AG20443 (cell line): ENCODE measurements around the gene IL11.

Experiments
- DNase-seq: peaks from one replicate; pipeline ENCODE4 v3.0.0; 2012; ENCODE audit warnings: low spot score, mixed read lengths

Gene IL11

DNA sequence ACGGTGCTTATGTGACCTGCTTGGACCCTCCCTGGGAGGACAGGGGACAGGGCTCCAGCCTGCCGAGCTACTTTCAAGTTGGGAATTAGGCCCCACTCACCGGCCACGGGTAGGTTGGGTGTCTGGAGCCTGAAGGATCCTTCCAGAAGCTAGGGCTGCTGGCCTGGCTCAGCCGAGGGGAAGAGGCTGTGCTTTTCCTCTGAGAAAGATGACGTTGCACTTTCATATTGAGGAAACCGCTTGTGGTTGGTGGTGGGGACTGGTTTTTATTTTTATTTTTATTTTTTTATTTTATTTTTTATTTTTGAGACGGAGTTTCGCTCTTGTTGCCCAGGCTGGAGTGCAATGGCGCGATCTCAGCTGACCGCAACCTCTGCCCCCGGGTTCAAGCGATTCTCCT, 45.1 kb downstream of the IL11 start, which contains the start of gene TMEM150B:
TSS of gene TMEM150B (minus strand) at position 170 of the 400 bp plus-strand sequence. CDS start 4,305 bp downstream, outside the sequence.
- no peak for DNase-seq

DNA sequence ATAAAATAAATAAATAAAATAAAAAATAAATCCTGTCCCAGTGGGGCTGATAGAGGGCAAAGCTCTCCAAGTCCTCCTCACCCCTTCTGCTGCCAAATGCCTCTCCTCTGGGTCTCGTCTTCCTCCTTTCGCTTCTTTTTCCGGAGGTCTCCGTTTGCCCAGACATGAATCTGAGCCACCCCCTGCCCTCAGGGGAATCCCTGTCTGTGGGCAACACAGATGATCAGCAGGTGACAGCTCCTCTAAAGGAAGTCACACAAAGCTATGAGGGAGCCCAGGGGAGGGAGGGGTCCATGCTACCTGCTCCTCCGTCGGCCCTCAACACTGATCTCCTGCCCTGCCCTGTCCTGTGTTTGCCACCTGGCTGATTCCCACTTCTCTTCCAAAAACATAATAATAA, 45.6 kb downstream of the IL11 start:
- no peak for DNase-seq

GRCh38 chr19:55322204-55322885, 47.9 kb downstream of the IL11 start:
- no peak for DNase-seq

DNA sequence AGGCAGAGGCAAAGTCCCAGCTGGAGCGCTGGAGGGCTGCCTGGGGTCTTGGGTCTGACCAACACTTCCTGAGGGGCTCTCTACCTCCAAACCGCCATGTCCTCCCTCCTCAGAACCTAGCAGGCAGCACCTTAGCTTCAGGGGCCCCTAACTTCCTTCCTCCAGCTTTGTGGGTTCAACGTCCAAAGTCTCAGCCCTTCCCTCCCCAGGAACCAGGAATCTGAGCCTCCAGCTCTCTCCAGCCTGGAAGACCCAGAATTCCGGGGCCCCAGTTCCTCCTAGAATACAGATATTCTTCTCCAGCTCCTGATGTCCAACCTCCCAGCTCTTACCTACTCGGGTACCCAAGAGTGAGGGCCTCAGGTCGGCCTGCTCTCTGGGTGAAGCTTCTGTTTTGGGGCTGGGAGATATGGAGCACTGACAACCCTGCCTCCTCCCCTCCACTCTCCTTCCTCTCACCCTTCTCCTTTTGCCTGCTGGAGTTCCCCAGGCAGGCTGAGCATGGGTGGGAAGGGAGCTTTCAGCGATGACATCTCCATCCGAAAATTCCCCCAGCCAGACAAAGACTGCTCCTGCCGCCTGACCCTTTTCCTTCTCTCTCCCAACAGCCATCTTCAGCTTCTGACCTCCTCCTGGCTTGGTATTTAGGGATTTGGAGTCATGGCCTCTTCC, 48.7 kb downstream of the IL11 start:
- DNase-seq, result no peak

GRCh38 chr19:55320844-55321419, 49.3 kb downstream of the IL11 start:
- DNase-seq, result no peak

DNA sequence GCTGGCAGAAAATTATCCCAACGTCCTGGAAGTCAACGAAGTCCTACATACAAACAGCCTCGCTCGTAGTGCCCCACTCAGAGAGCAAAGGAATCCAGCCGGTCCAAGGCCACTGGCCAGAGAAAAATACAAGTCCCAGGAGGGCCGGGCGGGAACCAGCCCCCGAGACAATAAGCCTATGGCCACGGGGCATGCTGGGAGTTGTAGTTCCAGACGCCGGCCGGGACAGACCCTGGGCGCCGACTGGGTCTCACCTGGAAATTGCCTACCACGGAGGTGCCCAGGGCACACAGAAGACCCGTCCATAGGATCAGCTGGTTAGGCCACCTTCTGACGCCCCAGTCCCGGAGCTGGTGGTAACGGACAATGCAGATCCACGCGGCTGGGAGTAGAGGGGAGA, 50.5 kb downstream of the IL11 start:
- DNase-seq, result peak; percentile 78

GRCh38 chr19:55316646-55317045, 53.6 kb downstream of the IL11 start:
- no peak for DNase-seq

GRCh38 chr19:55315956-55316525, 54.2 kb downstream of the IL11 start:
- DNase-seq, result no peak

- no peak for DNase-seq
These were observed 55.9 kb downstream of the IL11 start for GRCh38 chr19:55314396-55314795.
